ENCODE results near the gene CDK12.
A peak's percentile ranks its signal among the peaks of the same experiment; 100 is the strongest.

The CDK12 gene

DNA sequence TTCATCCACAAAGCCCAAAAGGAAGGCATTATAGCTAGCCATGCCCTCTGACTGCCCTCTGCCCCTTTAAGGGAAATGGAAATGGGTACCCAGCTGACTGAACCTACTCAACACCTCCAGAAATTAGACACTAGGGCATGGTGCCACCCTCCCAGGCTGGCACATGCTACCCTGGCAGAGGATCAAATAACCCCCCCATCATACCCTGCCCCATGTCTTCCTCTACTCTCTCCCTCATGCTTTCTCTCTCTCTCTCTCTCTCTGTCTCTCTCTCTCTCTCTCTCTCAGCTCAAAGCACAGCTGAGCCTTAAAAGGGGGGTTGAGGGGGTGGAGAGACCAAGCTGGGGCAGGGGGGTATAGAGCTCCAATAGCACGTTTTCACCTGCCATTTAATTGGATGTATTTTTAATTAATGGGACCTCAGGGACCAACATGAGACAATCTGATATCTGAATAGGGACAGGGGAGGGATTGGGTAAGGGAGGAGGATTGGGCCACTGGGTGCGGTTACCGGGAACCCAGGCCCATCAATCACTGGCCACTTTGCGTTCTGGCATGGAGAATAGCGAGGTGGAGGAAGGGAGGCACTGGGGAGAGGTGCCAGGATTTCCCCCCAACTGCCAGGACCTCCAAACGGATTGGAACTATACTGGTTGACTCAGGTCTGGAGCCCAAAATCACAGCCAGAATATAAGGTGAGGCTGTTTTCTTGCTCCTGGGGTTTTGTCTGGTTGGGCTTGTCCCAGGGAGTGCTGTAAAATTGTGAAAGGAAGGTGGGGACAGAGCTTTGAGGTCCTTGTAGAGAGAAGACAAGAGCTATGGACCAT lies 88.7 kb downstream of the CDK12 start:
- DNase-seq (ENCODE audit: low read depth): no peak

DNA sequence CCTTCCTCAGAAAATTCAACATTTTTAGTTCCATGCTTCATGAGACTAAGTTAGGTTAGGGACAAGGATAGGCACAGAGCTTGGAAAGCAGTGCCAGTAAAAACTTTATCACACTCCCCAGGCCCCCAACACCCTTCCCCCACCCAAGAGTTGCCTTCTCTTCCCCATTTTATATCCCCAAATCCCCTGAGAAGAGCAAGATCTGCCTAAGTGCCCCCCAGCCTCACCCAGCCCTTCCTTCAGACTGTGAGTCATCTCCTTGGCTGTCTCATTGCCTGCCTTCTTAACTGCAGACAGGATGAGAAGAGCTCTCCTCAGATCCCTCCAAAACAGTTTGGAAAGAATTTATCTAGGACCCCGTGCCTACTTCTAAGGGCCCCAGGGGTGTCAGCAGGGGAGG lies 90.6 kb downstream of the CDK12 start:
- DNase-seq (ENCODE audit: low read depth): peak; percentile 15

DNA sequence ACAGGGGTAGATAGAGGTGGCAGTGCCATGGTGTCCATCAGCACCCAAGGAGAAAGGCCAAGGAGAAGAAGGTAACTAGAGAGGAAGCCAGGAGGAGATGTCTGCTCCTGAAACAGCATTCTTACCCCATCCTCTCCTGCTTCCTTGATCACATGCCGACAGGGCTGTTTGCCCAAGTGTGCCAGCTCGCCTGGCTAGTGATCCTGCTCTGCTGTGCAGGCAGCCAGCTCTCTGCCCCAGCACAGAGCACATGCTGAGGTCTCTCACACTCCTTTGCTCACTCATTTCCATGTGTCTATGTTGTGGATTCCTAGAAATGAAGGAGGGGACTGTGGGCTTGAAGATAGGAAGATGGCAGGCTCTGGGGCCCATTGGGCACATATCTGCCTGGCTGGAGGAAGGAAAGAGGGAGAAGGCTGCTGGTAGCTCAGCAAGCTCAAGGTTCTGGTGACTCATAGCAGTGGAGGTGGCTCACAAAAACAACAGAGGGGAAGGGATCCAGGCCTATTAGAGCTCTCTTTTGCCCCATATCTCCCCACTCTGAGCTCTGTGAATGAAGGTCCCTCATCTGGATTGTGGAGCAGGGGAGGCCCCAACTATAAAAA lies 92.2 kb downstream of the CDK12 start:
- DNase-seq (ENCODE audit: low read depth): peak; percentile 39

DNA sequence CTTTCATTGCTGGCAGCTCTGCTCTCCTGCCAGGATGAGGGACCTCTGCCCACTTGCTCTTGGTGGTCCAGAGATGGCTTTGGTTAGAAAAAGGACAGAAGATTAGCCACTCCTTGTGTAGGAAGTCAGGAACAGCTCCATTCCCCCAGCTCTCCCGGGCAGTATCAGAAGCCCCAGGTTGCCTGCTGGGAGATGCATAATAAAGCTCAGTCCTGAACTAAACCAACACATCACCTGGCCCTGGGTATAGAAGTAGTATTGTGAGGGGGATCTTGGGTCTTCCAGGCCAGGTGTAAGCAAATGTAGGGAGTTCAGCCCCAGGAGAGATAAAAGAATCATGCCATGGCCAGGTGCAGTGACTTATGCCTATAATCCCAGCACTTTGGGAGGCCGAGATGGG lies 94.1 kb downstream of the CDK12 start:
- DNase-seq (ENCODE audit: low read depth): no peak

DNA sequence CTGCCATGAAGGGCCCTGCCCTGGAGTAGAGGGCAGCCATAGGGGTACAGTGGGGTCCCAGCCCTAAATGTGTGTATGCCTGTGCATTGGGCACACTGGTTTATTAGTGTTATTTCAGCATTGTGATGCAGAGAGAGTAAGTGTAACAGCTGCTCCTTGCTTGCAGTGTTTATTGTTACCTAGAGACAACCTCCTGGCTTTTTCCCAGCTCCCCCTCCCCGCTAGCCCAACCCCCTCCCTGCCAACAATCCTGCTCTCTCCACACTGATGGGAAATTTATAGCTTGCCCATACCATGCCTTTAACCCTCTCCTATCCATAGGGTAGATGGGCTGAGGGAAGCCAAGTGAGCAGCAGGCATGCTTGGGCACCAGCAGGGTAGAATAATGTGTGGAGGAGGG lies 95.1 kb downstream of the CDK12 start:
- no peak for DNase-seq (ENCODE audit: low read depth)

DNA sequence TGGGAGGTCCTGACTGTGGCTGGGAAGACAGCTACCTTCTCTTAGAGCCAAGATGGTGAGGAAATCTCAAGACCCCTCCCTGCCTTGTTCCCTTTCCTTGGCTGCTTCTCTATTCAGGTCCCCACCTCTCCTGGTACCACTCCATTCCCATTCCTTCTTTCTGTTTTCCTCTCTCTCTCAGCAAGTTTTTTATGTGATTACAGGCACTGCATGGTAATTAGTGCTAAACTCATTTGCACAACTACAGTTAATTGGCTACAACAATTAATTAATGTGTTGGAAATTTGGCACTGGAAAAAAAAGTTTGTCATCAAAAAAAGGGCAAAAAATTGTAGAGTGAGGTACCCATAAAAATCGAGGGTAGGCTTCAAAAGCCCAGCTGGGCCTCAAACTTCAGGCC lies 101.1 kb downstream of the CDK12 start:
- DNase-seq (ENCODE audit: low read depth): no peak

DNA sequence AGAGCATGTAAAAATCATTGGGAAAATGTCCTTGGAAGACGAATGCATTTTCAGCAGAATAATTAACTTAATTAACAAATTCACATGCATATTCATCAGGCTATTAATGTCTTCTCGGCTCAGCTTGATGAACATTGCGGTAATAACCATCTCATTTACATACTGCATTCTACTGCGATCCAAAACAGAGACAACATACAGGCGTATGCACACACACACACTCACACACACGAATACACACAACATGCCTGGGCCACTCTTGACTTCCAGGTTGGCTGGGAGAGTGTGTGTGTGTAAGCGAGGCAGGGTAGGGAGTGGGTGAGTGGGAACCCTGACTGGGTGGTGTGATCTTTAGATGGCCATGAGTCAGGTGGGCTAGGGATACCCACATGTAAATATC lies 101.7 kb downstream of the CDK12 start:
- no peak for DNase-seq (ENCODE audit: low read depth)

DNA sequence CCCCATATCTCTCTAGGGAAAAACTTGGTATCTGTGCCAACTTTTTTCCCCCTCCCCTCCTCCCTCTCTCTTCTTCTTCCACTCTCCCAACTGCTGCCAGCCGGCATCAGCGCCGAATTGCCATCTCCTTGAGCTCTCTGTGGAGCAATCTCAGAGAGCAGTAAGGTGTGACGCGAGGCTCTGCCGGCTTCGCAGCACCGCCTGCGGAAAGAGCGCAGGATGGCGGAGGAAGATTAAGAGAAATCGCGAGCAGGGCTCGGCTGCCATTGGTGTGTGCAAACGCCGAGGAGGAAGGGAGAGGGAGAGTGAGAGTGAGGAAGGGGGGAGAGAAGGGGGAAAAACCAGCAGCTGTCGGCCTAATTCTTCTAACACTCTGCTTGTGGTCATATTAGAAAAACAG lies 102.2 kb downstream of the CDK12 start:
- no peak for DNase-seq (ENCODE audit: low read depth)

DNA sequence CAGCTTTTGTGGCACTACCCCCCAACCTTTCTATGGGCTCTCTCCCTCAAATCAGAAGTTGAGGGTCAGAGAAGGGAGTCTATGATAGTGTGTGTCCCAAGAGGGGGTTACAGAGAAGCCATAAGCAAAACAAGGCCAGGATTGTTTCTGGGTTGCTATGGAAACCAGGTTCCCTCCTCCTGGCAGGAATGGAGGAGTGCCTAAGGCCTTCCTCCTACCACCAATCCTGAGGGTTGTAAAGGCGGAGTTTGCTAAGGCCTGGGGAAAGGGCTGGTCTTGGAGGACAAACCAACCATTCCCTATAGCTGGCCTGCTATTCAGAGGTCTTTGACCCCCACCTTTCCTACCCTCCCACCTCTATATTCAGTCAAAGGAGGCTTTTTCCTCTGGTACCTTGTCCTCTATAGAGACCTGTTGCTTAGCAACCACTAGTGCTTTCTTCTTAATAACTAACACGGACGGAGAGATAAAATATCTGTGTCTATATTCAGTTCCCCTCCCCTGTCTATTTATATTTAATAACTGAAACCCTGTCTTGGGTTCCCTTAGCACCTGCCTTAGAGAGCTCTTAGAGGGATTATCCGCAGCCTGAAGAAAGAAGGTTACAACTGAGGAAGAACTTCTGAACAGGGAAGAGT lies 103.0 kb downstream of the CDK12 start:
- DNase-seq (ENCODE audit: low read depth): no peak

DNA sequence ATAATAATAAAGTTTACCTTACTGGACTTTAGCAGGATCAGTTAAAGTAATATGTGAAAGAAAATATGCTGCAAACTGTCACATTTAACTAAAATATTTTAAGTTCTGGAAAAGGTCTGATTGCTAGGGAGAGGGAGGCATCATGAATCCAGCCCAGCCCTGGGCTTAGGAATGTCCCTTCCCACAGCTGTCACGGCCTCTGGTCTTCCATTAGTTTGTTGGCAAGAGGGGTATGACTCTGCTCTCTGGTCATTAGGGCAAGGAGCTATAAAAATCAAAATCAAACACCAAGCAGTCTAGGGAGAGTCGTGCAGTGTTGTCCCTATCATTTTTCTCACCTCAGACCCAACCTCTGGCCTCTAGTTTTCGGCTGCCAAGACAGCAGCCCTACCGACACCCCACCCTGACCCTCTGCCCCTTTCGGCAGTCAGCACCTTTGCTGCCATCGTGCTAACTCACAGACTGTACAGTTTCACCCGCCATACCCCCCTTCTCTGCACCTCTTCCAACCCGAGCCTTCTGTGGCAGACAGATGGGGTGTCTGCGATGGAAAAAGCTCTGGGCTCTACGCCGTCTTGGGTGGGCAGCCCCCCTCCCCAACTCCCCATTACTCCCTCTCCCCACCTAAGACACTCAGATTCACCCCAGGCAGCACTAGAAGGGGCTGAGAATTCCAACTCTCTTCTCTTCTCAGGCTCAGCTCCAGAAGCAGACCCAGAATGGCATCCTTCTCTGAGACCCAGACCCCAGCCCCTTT lies 105.0 kb downstream of the CDK12 start:
- no peak for DNase-seq (ENCODE audit: low read depth)

DNA sequence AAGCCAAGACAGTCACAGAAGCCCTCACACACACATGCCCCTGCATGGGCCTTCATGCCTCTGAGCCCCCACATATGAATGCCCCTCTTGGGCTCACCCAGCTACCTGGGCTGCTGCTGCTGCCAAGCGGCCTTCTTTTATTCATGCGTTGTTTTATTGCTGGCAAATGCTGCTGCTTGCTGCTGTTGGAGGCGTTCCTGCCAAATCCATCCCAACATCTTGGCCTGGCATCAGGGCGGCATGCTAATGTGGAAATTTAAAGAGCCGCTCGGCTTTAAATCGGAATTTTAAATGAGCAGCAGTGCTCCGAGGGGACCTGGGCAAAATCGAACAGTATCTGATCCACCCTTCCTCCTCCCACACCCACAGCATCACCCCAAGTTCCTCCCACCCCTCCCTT lies 107.4 kb downstream of the CDK12 start:
- DNase-seq (ENCODE audit: low read depth): no peak

DNA sequence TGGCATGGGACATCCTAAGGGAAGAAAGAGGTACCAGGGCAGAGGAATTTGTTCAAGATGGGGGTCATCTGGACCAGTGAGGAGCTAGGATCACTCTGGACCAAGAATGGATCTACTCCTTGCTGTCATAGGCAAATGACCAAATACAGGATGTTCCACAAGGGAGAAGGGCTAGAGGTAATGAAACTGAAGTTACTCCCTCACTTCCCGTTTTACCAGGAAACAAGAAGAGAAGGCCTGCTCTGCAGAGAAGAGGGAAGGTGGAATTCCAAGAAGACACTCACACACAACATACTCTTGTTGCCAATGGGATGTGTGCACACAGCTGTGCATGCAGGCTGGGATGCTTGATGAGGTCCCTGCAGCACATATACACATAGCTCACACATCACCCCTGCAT lies 107.8 kb downstream of the CDK12 start:
- DNase-seq (ENCODE audit: low read depth): no peak

DNA sequence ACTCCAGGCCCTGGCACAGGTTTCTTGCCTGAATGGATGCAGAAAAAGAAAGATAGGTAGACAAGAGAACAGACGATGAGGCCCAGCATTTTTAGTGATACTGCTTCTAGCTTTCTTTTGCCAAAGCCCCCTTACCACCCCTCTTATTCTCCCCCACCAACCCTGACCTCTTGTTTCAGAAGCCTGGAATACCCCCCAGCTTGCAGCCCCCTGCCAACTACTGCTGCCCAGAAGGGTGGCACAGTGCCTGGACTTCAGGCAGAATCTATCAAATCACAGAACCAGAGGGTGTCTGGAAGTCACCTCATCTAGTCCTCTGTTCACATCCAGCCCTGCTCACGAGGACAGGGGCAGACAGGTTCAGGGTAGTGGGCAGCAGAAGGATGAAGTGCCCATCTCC lies 110.8 kb downstream of the CDK12 start:
- no peak for DNase-seq (ENCODE audit: low read depth)

DNA sequence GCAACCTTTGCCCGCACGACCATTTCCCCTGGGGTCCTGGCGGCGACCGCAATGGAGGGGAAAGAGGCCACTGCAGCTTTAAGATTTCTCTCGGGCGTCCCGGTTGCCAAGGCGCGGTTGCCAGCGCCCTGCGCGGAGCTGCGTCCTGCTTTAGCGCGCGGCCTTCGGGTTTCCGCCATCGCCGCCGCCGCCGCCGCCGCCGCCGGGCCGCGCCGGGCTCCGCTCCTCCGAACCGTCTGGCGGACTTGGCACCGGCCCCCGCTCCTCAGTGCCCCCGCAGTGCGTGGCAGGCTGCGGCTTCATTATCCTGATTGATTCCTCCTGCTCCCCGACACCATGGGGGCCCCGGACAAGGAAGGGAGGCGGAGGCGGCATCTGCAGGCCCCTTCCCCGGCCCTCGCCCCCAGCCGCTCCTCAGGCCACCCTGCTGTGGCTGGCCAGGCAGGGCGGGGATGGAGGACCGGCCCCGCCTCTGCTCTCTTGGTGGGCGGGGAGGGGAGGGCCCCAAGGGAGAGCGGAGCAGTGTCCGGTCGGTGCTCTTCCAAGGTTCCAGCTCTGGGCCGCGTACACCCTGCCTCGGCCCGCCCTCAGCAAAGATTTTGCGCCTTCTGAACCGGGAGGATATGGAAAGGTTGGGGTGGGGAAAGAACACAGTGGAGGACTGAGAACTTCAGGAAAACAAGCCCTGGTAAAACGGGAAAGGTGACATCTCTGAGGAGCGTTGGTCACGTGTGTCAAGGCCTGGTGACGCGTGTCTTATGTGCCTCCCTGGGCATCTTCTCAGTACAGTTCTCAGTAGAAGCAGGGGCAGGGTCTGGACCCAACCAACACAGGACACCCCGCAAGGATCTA lies 112.4 kb downstream of the CDK12 start:
- DNase-seq (ENCODE audit: low read depth): peak; percentile 33

DNA sequence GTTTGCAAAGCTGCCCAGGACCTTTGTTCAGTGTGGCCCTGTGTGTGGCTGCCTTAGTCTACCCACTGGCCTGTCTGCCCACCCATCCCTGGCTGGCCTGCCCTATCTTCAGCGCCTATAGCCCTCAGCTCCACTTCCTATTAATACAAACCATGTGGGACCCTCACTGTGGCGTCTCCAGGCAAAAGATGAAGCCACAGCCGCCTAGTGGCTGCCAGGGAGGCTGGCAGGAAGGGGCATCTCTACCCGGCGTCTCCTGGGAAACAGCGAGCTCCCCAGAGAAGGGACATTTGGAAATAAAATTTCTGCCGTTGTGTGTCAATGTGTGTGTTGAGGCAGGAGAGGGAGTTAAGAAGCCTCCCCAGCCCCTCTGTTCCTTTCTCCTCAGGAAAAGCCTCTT lies 114.9 kb downstream of the CDK12 start:
- no peak for DNase-seq (ENCODE audit: low read depth)

DNA sequence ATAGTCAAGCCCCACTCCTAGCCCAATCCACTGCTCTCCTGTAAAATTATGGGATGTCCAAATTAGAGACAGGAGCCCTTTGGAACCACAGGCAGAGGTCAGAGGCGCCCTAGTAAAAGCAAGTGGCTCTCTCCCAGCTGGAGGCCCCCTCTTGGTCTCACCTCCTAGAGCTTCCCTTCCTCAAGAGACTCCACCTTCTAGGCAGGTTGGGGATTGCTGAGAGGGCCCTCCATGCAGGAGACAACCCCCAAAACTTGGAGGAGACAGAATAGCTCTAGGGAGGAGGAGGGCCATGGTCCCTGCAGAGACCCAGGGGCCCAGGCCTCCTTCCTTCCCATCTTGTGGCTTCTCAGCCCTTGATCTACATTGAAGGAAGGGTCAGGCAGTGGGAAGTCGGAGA lies 117.0 kb downstream of the CDK12 start:
- DNase-seq (ENCODE audit: low read depth): no peak

DNA sequence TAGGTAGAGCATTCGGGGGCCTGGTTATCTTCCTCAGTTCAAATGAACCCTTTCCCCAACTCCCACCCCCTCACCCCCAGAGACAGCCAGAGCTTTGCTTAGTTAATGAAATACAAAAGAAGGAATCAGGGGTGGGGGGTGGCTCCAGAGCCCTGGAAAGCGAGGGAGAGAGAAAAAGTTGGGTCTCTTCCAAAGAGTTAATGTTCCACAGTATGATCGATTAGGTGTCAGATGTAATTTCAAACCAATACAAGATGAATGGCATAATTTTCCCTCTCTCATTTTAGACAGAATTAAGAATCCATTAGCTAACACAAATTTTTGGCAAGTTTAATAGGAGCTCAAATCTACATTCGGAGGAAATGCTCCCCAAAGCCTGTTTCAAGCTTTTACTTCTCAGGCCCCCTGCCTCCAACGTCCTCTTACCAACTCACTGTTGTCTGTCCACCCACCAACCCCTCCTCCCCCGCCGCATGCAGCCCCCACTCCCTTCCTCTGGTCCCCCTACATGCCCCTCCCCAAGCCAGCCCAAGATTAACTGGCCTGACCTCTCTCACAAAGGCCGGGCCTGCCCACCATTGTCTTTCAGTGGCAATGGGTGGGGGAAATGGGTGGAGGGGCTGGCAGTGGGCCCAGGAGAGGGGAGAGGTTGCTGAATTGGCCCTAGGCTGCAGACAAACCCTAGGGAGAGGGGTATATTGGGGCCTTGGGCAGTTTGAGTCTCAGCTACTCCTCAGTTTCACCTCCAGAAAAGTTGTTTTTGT lies 118.2 kb downstream of the CDK12 start:
- no peak for DNase-seq (ENCODE audit: low read depth)

DNA sequence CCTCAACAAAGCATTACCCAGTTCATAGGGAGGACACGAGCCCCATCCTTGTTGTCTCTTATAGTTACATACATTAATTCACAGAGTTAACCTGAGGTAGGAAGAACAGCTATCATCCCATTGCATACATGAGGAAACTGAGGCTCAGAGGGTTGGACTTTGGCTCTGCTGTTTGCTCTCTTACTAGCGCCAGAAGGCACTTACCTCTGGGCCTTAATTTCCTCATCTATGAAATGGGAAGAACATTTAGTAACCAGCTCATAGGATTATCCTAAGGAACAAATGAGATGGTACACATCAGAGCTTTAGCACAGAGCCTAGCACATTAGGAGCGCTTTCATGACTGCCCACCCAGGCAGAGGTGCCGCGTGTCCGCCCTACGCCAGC lies 118.8 kb downstream of the CDK12 start:
- no peak for DNase-seq (ENCODE audit: low read depth)

DNA sequence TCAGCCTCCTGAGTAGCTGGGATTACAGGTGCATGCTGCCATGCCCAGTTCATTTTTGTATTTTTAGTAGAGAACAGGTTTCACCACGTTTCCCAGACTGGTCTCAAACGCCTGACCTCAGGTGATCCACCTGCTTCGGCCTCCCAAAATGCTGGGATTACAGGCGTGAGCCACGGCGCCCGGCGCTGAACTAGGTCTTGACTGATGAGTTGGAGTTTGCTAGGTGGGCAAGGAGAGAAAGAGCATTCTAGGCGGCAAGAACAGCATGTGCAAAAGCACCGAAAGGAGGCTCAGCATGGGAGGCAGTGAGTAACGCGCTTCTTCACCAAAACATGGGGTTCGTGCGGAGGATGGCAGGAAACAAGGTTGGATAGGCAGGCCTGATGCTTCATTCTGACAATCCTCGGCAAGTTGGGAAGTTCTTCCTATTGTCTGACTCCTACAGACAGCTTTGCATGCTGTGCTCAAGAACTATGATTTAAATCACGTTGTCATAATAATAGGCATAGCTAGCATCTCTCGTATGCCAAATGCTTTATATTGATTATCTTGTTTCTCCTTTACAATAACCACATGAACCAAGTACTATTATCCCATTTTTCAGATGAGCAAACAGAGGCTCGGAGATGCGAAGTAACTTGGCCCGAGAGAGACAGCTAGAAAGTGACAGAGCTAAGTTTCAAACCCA lies 119.9 kb downstream of the CDK12 start:
- DNase-seq (ENCODE audit: low read depth): no peak

DNA sequence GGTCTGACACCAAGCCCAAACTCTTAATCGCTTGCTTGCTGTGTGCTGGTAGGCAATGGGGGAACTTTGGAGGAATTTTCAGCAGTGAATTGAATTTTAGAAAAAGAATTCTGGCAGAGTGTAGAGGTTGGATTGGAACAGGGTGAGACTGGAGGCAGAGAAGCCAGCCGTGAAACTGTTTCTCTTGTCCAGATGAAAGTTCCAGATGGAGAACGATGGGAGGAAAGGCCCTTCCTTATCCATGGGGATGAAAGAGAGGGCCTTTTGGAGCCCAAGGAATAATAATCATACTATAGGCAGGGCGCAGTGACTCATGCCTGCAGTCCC lies 120.4 kb downstream of the CDK12 start:
- DNase-seq (ENCODE audit: low read depth): no peak

DNA sequence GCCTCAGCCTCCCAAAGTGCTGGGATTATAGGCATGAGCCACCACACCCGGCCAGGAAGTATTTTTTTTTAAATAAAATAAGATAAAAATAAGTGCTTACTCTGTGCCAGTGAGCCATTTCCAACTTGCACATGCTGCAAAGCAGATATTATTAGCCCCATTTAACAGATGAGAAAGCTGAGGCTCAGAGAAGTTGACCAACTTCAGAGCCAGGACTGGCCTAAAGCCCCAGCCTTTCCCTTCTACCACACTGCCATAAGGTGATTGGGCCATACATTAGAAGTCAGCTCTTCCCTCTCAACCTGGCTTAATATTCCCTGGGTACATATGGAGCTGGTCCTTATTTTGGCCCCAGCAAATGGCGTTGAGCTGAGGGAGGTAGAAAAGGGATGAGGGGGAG lies 121.4 kb downstream of the CDK12 start:
- DNase-seq (ENCODE audit: low read depth): no peak

Data from stromal cell of bone marrow (primary cell).